Tibial artery (tissue), 4 donors: ENCODE results near the gene CHCHD5.

Source experiments
- DNase-seq, 2 donors: peaks; one replicate each; pipeline ENCODE4 v3.0.0-alpha.2; 2019
- H3K27ac ChIP-seq, 2 donors: fragments of 200-600 bp; sonication (generic) in 1 of 2; 1 replicate in 1 of 2; 2 replicates in 1 of 2; pipeline ENCODE4 v1.5.1; 2018 to 2019; ENCODE audit warnings: mild to moderate bottlenecking in 1 of 2
- H3K27me3 ChIP-seq, 2 donors: fragments of 200-600 bp; sonication (generic) in 1 of 2; one replicate each; pipeline versions ENCODE4 v1.5.1 to v1.6.0; 2016 to 2019
- H3K36me3 ChIP-seq, 3 donors: fragments of 200-600 bp; sonication (generic) in 2 of 3; one replicate each; pipeline ENCODE4 v1.5.1; 2016 to 2019; ENCODE audit warnings: mild to moderate bottlenecking in 2 of 3
- H3K4me1 ChIP-seq, 4 donors: fragments of 200-600 bp; sonication (generic) in 2 of 4; 1 replicate in 3 of 4; 2 replicates in 1 of 4; pipeline ENCODE4 v1.5.1; 2016 to 2019
- H3K4me3 ChIP-seq, 2 donors: fragments of 200-600 bp; sonication (generic) in 1 of 2; 1 replicate in 1 of 2; 2 replicates in 1 of 2; pipeline ENCODE4 v1.5.1; 2018 to 2019; ENCODE audit warnings: mild to moderate bottlenecking in 2 of 2
- H3K9me3 ChIP-seq, 3 donors: fragments of 200-600 bp; sonication (generic) in 1 of 3; one replicate each; pipeline ENCODE4 v1.5.1; 2016 to 2019
- CTCF ChIP-seq, 2 experiments: fragments of 200-600 bp in 1 of 2; fragments of 450-650 bp in 1 of 2; IDR thresholded peaks; one replicate each; pipeline ENCODE4 v1.5.1; 2017 to 2019; ENCODE audit warnings: antibody characterized with exemption in 2 of 2, mild to moderate bottlenecking in 1 of 2, moderate library complexity in 1 of 2
- intact Hi-C: fragments of 100-400 bp; cut with DNase I; formaldehyde crosslinking; loops from one replicate; pipeline ENCODE4 v1.15.0; 2023; ENCODE audit warnings: low total_unique reads

CHCHD5 gene

GRCh38 chr2:112601754-112602153, 17.3 kb downstream of the CHCHD5 start:
- Histone ChIP-seq H3K4me3 (no peak overlapping the region), H3K36me3 (no peaks in the 10 kb centered on the region), H3K27me3 (no peaks in the 10 kb centered on the region), H3K9me3 (no peaks in the 10 kb centered on the region), H3K4me1 (peaks cover 0 to 12% (median 1%) of the 10 kb centered on the region in 4 donors), H3K27ac (no peak overlapping the region)
- DNase-seq: no peak
- TF ChIP-seq CTCF (IDR thresholded peaks at IDR 0.05): no peak
- intact Hi-C loops: loop anchor here (5.0 kb wide), 1 partner anchor 126 kb away; no protein-coding TSS in a partner anchor

- Histone ChIP-seq H3K27me3 (no peaks in the 10 kb centered on the region), H3K27ac (no peak overlapping the region), H3K9me3 (no peaks in the 10 kb centered on the region), H3K4me1 (peaks cover 0 to 12% (median 1%) of the 10 kb centered on the region in 4 donors), H3K36me3 (no peaks in the 10 kb centered on the region), H3K4me3 (no peak overlapping the region)
- TF ChIP-seq CTCF (IDR thresholded peaks at IDR 0.05): no peak
- no peak for DNase-seq
- intact Hi-C loops: loop anchor here (5.0 kb wide), 1 partner anchor 124 kb away; no protein-coding TSS in a partner anchor
Observed at GRCh38 chr2:112602917-112603316, 18.5 kb downstream of the CHCHD5 start.

GRCh38 chr2:112603731-112604130, 19.3 kb downstream of the CHCHD5 start:
- H3K27me3 ChIP-seq: no peaks in the 10 kb centered on the region
- DNase-seq: no peak
- no peaks in the 10 kb centered on the region for H3K9me3 ChIP-seq
- no peak for TF ChIP-seq CTCF (IDR thresholded peaks at IDR 0.05)
- H3K4me3 ChIP-seq: no peak overlapping the region
- no peaks in the 10 kb centered on the region for H3K36me3 ChIP-seq
- intact Hi-C loops: loop anchor here (5.0 kb wide), 1 partner anchor 124 kb away; no protein-coding TSS in a partner anchor
- H3K27ac ChIP-seq: no peak overlapping the region
- peaks cover 0 to 12% (median 1%) of the 10 kb centered on the region in 4 donors for H3K4me1 ChIP-seq

- no peak for DNase-seq
- no peaks in the 10 kb centered on the region for H3K27me3 ChIP-seq
- H3K27ac ChIP-seq: no peak overlapping the region
- no peaks in the 10 kb centered on the region for H3K36me3 ChIP-seq
- peaks cover 0 to 8% (median 1%) of the 10 kb centered on the region in 4 donors for H3K4me1 ChIP-seq
- no peak for TF ChIP-seq CTCF (IDR thresholded peaks at IDR 0.05)
- intact Hi-C loops: loop anchor here (5.0 kb wide), 1 partner anchor 122 kb away; no protein-coding TSS in a partner anchor
- no peak overlapping the region for H3K4me3 ChIP-seq
- no peaks in the 10 kb centered on the region for H3K9me3 ChIP-seq
Observed at GRCh38 chr2:112604952-112605351, 20.5 kb downstream of the CHCHD5 start.

- Histone ChIP-seq H3K4me3 (no peak overlapping the region), H3K36me3 (no peaks in the 10 kb centered on the region), H3K4me1 (no peaks in the 10 kb centered on the region), H3K9me3 (no peaks in the 10 kb centered on the region), H3K27ac (no peak overlapping the region), H3K27me3 (no peaks in the 10 kb centered on the region)
- intact Hi-C loops: no loop called here
- no peak for DNase-seq
- TF ChIP-seq CTCF (IDR thresholded peaks at IDR 0.05): no peak
Observed at GRCh38 chr2:112605926-112606325, 21.5 kb downstream of the CHCHD5 start.

- intact Hi-C loops: no loop called here
- H3K4me3 ChIP-seq: no peak overlapping the region
- no peaks in the 10 kb centered on the region for H3K27me3 ChIP-seq
- H3K27ac ChIP-seq: no peak overlapping the region
- no peak for TF ChIP-seq CTCF (IDR thresholded peaks at IDR 0.05)
- DNase-seq: no peak
- H3K36me3 ChIP-seq: no peaks in the 10 kb centered on the region
- H3K4me1 ChIP-seq: no peaks in the 10 kb centered on the region
- H3K9me3 ChIP-seq: no peaks in the 10 kb centered on the region
Observed at GRCh38 chr2:112606547-112606946, 22.1 kb downstream of the CHCHD5 start.
